H9 (cell line): ENCODE results near the gene ARHGAP8. TPM values are rescaled to one million over a fixed set of nuclear protein-coding genes. Genes with fewer than 3 reads are reported as not detected.

Experiments used
- DNase-seq: peaks from one replicate; pipeline ENCODE4 v3.0.0-alpha.2; 2017
- H2AFZ ChIP-seq: one replicate; pipeline ENCODE4 v1.6.1; 2013; ENCODE audit warnings: mild to moderate bottlenecking, low read length, control low read depth, moderate library complexity
- H2AK5ac ChIP-seq: 2 replicates; pipeline ENCODE4 v1.6.1; 2013; ENCODE audit warnings: low read length, control low read depth, mixed read lengths; ENCODE audit not compliant: insufficient read length
- H2BK120ac ChIP-seq: one replicate; pipeline ENCODE4 v1.6.1; 2013; ENCODE audit warnings: low read depth, mild to moderate bottlenecking, low read length, control low read depth, inconsistent platforms; ENCODE audit not compliant: poor library complexity, severe bottlenecking
- H2BK12ac ChIP-seq: 2 replicates; pipeline ENCODE4 v1.6.1; 2013; ENCODE audit warnings: low read length, control low read depth, mixed read lengths, low read depth; ENCODE audit not compliant: insufficient read length
- H2BK15ac ChIP-seq: 2 replicates; pipeline ENCODE4 v1.6.1; 2013; ENCODE audit warnings: low read depth, low read length, control low read depth
- H2BK20ac ChIP-seq: one replicate; pipeline ENCODE4 v1.6.1; 2013; ENCODE audit warnings: low read depth, mild to moderate bottlenecking, low read length, control low read depth, inconsistent platforms; ENCODE audit not compliant: poor library complexity, severe bottlenecking
- H2BK5ac ChIP-seq: 2 replicates; pipeline ENCODE4 v1.6.1; 2013; ENCODE audit warnings: low read length, control low read depth, mixed read lengths; ENCODE audit not compliant: insufficient read length
- H3K14ac ChIP-seq: 2 replicates; pipeline ENCODE4 v1.6.1; 2013; ENCODE audit warnings: low read length, control low read depth; ENCODE audit not compliant: insufficient read depth
- H3K18ac ChIP-seq: 2 replicates; pipeline ENCODE4 v1.6.1; 2013; ENCODE audit warnings: low read depth, mild to moderate bottlenecking, mixed read lengths, low read length, control low read depth; ENCODE audit not compliant: insufficient read length
- H3K23ac ChIP-seq: 2 replicates; pipeline ENCODE4 v1.6.1; 2013; ENCODE audit warnings: low read length, control low read depth, mixed read lengths, low read depth; ENCODE audit not compliant: insufficient read length
- H3K23me2 ChIP-seq: 2 replicates; pipeline ENCODE4 v1.6.1; 2013; ENCODE audit warnings: low read depth, mild to moderate bottlenecking, mixed read lengths, low read length, control low read depth; ENCODE audit not compliant: insufficient read length, poor library complexity, severe bottlenecking
- H3K27ac ChIP-seq: 2 replicates; pipeline ENCODE4 v1.5.1; 2013; ENCODE audit warnings: low read length, control low read depth, mixed read lengths, low read depth; ENCODE audit not compliant: insufficient read length
- H3K27me3 ChIP-seq: 2 replicates; pipeline ENCODE4 v1.6.1; 2013; ENCODE audit warnings: low read length, control low read depth, inconsistent platforms; ENCODE audit not compliant: insufficient read depth
- H3K4ac ChIP-seq: 2 replicates; pipeline ENCODE4 v1.6.1; 2013; ENCODE audit warnings: low read depth, mild to moderate bottlenecking, control low read depth, inconsistent platforms, low read length, moderate library complexity
- H3K4me1 ChIP-seq: 2 replicates; pipeline ENCODE4 v1.6.1; 2013; ENCODE audit warnings: low read length, control low read depth, inconsistent platforms; ENCODE audit not compliant: insufficient read depth
- H3K4me2 ChIP-seq: 2 replicates; pipeline ENCODE4 v1.6.1; 2013; ENCODE audit warnings: low read length, control low read depth, mixed read lengths; ENCODE audit not compliant: insufficient read length, insufficient read depth
- H3K56ac ChIP-seq: 2 replicates; pipeline ENCODE4 v1.6.1; 2013; ENCODE audit warnings: low read depth, mild to moderate bottlenecking, mixed read lengths, low read length, control low read depth; ENCODE audit not compliant: insufficient read length
- H3K79me1 ChIP-seq: 2 replicates; pipeline ENCODE4 v1.6.1; 2013; ENCODE audit warnings: low read depth, mild to moderate bottlenecking, moderate library complexity, low read length, control low read depth, inconsistent platforms; ENCODE audit not compliant: insufficient read depth, poor library complexity, severe bottlenecking
- H3K79me2 ChIP-seq: 2 replicates; pipeline ENCODE4 v1.6.1; 2013; ENCODE audit warnings: low read length, control low read depth, inconsistent platforms; ENCODE audit not compliant: insufficient read depth
- H3K9ac ChIP-seq: 2 replicates; pipeline ENCODE4 v1.6.1; 2013; ENCODE audit warnings: low read length, control low read depth, mixed read lengths; ENCODE audit not compliant: insufficient read length; ENCODE audit errors: extremely low read depth
- H3K9me3 ChIP-seq: one replicate; pipeline ENCODE4 v1.6.1; 2013; ENCODE audit warnings: low read depth, low read length, inconsistent platforms; ENCODE audit not compliant: control insufficient read depth
- H3T11ph ChIP-seq: one replicate; pipeline ENCODE4 v1.6.1; 2013; ENCODE audit warnings: mild to moderate bottlenecking, low read length, control low read depth, inconsistent platforms
- H4K20me1 ChIP-seq: one replicate; pipeline ENCODE4 v1.6.1; 2013; ENCODE audit not compliant: control insufficient read depth, insufficient read length, insufficient read depth
- H4K5ac ChIP-seq: 2 replicates; pipeline ENCODE4 v1.6.1; 2013; ENCODE audit warnings: low read depth, mild to moderate bottlenecking, mixed read lengths, low read length, control low read depth; ENCODE audit not compliant: insufficient read length
- H4K8ac ChIP-seq: replicated peaks from 2 replicates; pipeline ENCODE4 v1.6.1; 2013; ENCODE audit warnings: low read length, control low read depth, mixed read lengths, low read depth; ENCODE audit not compliant: insufficient read length
- H4K91ac ChIP-seq: 2 replicates; pipeline ENCODE4 v1.6.1; 2013; ENCODE audit warnings: low read depth, mild to moderate bottlenecking, moderate library complexity, mixed read lengths, low read length, control low read depth; ENCODE audit not compliant: insufficient read length
- H3K27ac Mint-ChIP-seq, 3 experiments: 2 replicates in 2 of 3; 3 replicates in 1 of 3; pipeline ENCODE4 v1.8.0; 2020 to 2021; ENCODE audit warnings: mixed read lengths in 3 of 3, mild to moderate bottlenecking in 1 of 3, moderate library complexity in 1 of 3
- H3K27me3 Mint-ChIP-seq: 2 replicates; pipeline ENCODE4 v1.8.0; 2021; ENCODE audit warnings: low read depth, mild to moderate bottlenecking, moderate library complexity, mixed read lengths
- H3K36me3 Mint-ChIP-seq, 3 experiments: 2 replicates in 2 of 3; 3 replicates in 1 of 3; pipeline ENCODE4 v1.8.0; 2020 to 2021; ENCODE audit warnings: low read depth in 3 of 3, mixed read lengths in 3 of 3; ENCODE audit not compliant: insufficient read depth in 1 of 3
- H3K4me1 Mint-ChIP-seq, 2 experiments: 2 replicates each; pipeline ENCODE4 v1.8.0; 2020; ENCODE audit warnings: mixed read lengths in 2 of 2
- H3K4me3 Mint-ChIP-seq, 2 experiments: 2 replicates in 1 of 2; 3 replicates in 1 of 2; pipeline ENCODE4 v1.8.0; 2020 to 2021; ENCODE audit warnings: mild to moderate bottlenecking in 2 of 2, mixed read lengths in 2 of 2, moderate library complexity in 1 of 2
- H3K9me3 Mint-ChIP-seq, 2 experiments: 2 replicates in 1 of 2; 3 replicates in 1 of 2; pipeline ENCODE4 v1.8.0; 2020; ENCODE audit warnings: mild to moderate bottlenecking in 2 of 2, mixed read lengths in 2 of 2, moderate library complexity in 1 of 2
- WGBS: extraction: QIAGEN DNeasy Blood & Tissue Kit; methylation state at CpG from one replicate; pipeline ENCODE4 v1.1.7; 2013; ENCODE audit warnings: missing lambda C conversion rate, low lambda C conversion rate, mixed read lengths; ENCODE audit not compliant: insufficient read length; ENCODE audit errors: extremely low coverage; 5-methylcytosine and 5-hydroxymethylcytosine counted together
- total RNA-seq: library from RNA; stranded (reverse); gene quantifications from 2 replicates; pipeline ENCODE4 v1.2.1, GENCODE V29; 2021
- TF ChIP-seq, protein P1 (sequence below): fragments of 200-600 bp; sonication (generic); conservative IDR thresholded peaks from 3 replicates; pipeline ENCODE4 v1.8.0; 2021; ENCODE audit warnings: antibody characterized with exemption, mild to moderate bottlenecking

ARHGAP8 gene
- total RNA-seq, 1 experiment from 2014 or later, result 35.4 TPM

DNA sequence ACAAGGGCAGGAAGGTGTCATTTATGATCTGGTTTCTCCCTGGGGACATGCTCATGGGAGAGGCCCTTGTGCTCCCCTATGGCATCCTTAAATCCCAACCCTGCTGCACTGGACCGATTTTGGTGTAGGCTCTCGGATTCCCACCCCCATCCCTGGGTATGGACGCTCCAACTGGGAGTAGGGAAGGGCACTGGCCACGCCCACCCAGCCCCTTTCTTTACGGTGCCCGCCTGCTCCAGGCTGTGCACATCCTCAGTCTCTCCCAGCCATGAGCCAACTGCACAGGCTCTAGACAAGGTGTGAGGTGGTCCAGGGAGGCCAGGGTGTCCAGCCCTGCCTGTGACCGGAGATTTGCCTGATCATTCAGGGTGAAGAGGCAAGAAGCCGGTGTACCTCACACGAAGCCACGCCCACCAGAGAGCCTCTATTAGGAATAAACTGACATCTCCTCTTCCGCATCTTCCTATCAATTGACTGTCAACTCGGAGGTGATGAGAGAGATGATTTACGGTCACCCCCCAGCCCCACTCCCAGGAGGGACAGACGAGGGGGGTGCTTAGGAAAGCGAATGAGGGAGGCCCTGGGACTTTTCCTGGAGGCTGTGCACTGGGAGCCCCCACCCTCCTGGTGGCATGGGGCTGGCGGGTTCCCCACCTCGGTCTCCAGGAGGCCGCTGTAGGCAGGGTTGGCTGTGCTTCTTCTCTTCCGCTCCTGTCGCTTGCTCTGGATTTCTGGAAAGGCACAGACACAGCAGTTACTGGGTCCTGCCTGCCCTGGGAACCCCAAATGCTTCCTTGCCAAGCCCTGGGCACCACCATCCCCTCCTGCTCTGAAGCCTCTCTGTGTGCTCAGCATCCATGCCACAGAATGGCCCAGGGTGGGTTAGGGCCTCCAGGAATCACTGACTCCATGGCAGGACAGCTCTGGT is 140.7 kb downstream of the ARHGAP8 start:
- no peak overlapping the region; a peak in 1 of 7 replicates for H3K27ac Mint-ChIP-seq
- no peak overlapping the region for H3K9ac ChIP-seq

More for the DNA sequence above, 140.7 kb downstream of the ARHGAP8 start:
- H3K27ac ChIP-seq, result no peak overlapping the region
- no peak for DNase-seq
- H3K9me3 Mint-ChIP-seq, result no peaks in the 10 kb centered on the region
- no peaks in the 10 kb centered on the region for H3K27me3 Mint-ChIP-seq
- no peaks in the 10 kb centered on the region for H3K79me1 ChIP-seq
- no peak overlapping the region for H3K4me3 Mint-ChIP-seq
- H3K9me3 ChIP-seq, result no peaks in the 10 kb centered on the region
- no peak overlapping the region for H4K8ac ChIP-seq
- H3K4ac ChIP-seq, result no peak overlapping the region
- H3K23me2 ChIP-seq, result no peaks in the 10 kb centered on the region
- H3K23ac ChIP-seq, result no peak overlapping the region
- no peak overlapping the region for H2AFZ ChIP-seq
- H3K27me3 ChIP-seq, result no peaks in the 10 kb centered on the region
- no peak overlapping the region; the same call in 1 of the 2 replicates for H3K14ac ChIP-seq
- TF ChIP-seq, protein P1, sequence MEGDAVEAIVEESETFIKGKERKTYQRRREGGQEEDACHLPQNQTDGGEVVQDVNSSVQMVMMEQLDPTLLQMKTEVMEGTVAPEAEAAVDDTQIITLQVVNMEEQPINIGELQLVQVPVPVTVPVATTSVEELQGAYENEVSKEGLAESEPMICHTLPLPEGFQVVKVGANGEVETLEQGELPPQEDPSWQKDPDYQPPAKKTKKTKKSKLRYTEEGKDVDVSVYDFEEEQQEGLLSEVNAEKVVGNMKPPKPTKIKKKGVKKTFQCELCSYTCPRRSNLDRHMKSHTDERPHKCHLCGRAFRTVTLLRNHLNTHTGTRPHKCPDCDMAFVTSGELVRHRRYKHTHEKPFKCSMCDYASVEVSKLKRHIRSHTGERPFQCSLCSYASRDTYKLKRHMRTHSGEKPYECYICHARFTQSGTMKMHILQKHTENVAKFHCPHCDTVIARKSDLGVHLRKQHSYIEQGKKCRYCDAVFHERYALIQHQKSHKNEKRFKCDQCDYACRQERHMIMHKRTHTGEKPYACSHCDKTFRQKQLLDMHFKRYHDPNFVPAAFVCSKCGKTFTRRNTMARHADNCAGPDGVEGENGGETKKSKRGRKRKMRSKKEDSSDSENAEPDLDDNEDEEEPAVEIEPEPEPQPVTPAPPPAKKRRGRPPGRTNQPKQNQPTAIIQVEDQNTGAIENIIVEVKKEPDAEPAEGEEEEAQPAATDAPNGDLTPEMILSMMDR, result no peak
- no peak overlapping the region for H2BK20ac ChIP-seq
- H3K4me1 ChIP-seq, result no peaks in the 10 kb centered on the region
- no peak overlapping the region for H2BK12ac ChIP-seq
- no peak overlapping the region for H2AK5ac ChIP-seq
- no peaks in the 10 kb centered on the region for H4K20me1 ChIP-seq
- H3K4me1 Mint-ChIP-seq, result peaks cover 17 to 22% of the 10 kb centered on the region in 2 experiments
- peaks cover 11 to 51% (median 31%) of the 10 kb centered on the region in 3 experiments for H3K36me3 Mint-ChIP-seq
- H3T11ph ChIP-seq, result no peak overlapping the region
- H2BK15ac ChIP-seq, result no peak overlapping the region
- WGBS, result no CpG with 5 or more reads among the region's 20 CpGs
- no peak overlapping the region for H3K56ac ChIP-seq
- no peaks in the 10 kb centered on the region for H3K79me2 ChIP-seq
- no peak overlapping the region for H3K18ac ChIP-seq
- no peak overlapping the region for H3K4me2 ChIP-seq
- no peak overlapping the region for H2BK5ac ChIP-seq
- H4K5ac ChIP-seq, result no peak overlapping the region
- no peak overlapping the region for H2BK120ac ChIP-seq
- H4K91ac ChIP-seq, result no peak overlapping the region
